Esophagus squamous epithelium (tissue), 5 donors: ENCODE data around the gene MLLT10. TPM values are rescaled to one million over a fixed set of nuclear protein-coding genes. Genes with fewer than 3 reads are reported as not detected.
A peak's percentile ranks its signal among the peaks of the same experiment; 100 is the strongest.

Source experiments
- DNase-seq: peaks from one replicate; lab custom pipeline; 2025; lab: John Stamatoyannopoulos, UW
- H3K27ac ChIP-seq, 4 donors: fragments of 200-600 bp; sonication (generic); one replicate each; pipeline ENCODE4 v1.5.1; 2016 to 2019; ENCODE audit warnings: mild to moderate bottlenecking in 1 of 4
- H3K27me3 ChIP-seq, 4 donors: fragments of 200-600 bp; sonication (generic); 1 replicate in 3 of 4; 2 replicates in 1 of 4; pipeline versions ENCODE4 v1.5.1 to v1.6.0; 2017 to 2021; ENCODE audit warnings: antibody characterized with exemption in 1 of 4
- H3K36me3 ChIP-seq, 3 donors: fragments of 200-600 bp; sonication (generic); one replicate each; pipeline ENCODE4 v1.5.1; 2016 to 2019
- H3K4me1 ChIP-seq, 3 donors: fragments of 200-600 bp; sonication (generic); one replicate each; pipeline ENCODE4 v1.5.1; 2017 to 2019
- H3K4me3 ChIP-seq, 4 donors: fragments of 200-600 bp; sonication (generic); 1 replicate in 3 of 4; 2 replicates in 1 of 4; pipeline ENCODE4 v1.5.1; 2016 to 2019; ENCODE audit warnings: mild to moderate bottlenecking in 2 of 4, moderate library complexity in 1 of 4
- H3K9me3 ChIP-seq, 3 donors: fragments of 200-600 bp; sonication (generic); one replicate each; pipeline ENCODE4 v1.5.1; 2016 to 2019
- POLR2A ChIP-seq, 4 donors: fragments of 450-650 bp; IDR thresholded peaks; one replicate each; pipeline ENCODE4 v1.6.1; 2017; ENCODE audit warnings: antibody characterized with exemption in 4 of 4, mild to moderate bottlenecking in 4 of 4, moderate library complexity in 3 of 4
- WGBS, 2 donors: methylation state at CpG; one replicate each; pipeline ENCODE4 v1.1.5; 2018; 5-methylcytosine and 5-hydroxymethylcytosine counted together
- intact Hi-C: fragments of 100-400 bp; cut with DNase I; formaldehyde crosslinking; loops from one replicate; pipeline ENCODE4 v1.15.0; 2022
- total RNA-seq, 4 donors: library from RNA; depleted of rRNA; stranded (reverse); fragments of >200 nt; gene quantifications; one replicate each; pipeline ENCODE4 v1.1.0, GENCODE V29; 2016
- TF ChIP-seq, protein P1 (sequence below), 6 experiments: fragments of 450-650 bp in 4 of 6; fragments of 200-600 bp in 2 of 6; sonication (generic) in 2 of 6; IDR thresholded peaks; one replicate each; pipeline ENCODE4 v1.5.1; 2016 to 2019; ENCODE audit warnings: antibody characterized with exemption in 6 of 6, mild to moderate bottlenecking in 4 of 6, moderate library complexity in 4 of 6
- donor health status: DM: yes; HTN: yes; CAD: no.

The MLLT10 gene
- total RNA-seq, 4 donors from 2014 or later, result 22.7 to 49.6 (median 32.4) TPM

DNA sequence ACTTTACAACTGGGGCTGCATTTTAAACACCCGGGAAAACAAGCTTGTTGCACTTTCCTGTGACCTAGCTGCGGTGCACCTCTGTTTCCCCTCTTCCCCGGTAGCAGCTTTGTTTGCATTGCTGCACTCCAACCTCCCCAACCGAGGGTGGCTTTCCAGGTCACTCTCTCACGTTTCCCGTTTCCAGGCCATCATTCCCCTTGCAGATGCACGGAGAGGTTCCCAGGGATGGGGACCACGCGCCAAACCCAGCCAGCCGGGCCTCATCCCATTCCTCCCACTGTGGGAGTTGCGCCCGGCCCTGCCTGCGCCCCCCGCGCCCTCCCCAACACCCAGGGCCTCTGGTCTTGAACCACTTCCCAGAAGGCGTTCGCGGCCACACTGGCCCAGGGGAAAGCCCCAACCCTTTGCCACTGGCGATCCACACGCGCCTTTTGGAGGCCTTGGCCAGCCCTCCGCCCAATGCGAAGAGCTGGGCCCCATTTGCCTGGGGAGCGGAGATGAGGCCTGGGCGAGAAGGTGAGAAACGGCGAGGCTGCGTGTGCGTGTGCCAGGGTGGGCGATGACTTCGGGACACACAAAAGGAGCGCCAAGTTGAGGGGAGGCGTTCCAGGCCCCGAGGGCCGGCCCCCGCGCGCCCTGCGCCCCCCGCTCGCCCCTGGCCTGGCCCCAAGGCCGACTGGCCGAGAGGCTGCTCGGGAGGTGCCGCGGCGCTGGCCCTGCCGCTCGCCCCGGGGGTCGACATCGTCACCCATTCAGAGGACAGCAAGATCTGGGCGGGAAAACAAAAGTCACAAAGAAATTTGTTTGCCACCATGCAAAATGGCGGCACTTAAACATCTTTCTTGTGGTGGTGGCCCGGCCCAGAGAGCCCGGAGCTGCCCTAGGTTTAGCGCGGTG is 24.4 kb upstream of the MLLT10 start:
- H3K36me3 ChIP-seq, result no peaks in the 10 kb centered on the region
- intact Hi-C loops, result loop anchor here (10.0 kb wide), 1 partner anchor 725 kb away; no protein-coding TSS in a partner anchor
- peak overlapping the region; percentile 21 to 57 (median 49) for H3K4me3 ChIP-seq
- peaks cover 0 to 37% (median 0%) of the 10 kb centered on the region in 3 donors for H3K4me1 ChIP-seq
- DNase-seq, result no peak
- H3K9me3 ChIP-seq, result no peaks in the 10 kb centered on the region
- H3K27me3 ChIP-seq, result peaks cover 0 to 9% (median 0%) of the 10 kb centered on the region in 4 donors
- peak overlapping the region; percentile 39 to 71 (median 61) for H3K27ac ChIP-seq
- 72 to 73% methylated on average over 10 to 14 of the region's 58 CpGs for WGBS, 2 donors
- TF ChIP-seq, protein P1, sequence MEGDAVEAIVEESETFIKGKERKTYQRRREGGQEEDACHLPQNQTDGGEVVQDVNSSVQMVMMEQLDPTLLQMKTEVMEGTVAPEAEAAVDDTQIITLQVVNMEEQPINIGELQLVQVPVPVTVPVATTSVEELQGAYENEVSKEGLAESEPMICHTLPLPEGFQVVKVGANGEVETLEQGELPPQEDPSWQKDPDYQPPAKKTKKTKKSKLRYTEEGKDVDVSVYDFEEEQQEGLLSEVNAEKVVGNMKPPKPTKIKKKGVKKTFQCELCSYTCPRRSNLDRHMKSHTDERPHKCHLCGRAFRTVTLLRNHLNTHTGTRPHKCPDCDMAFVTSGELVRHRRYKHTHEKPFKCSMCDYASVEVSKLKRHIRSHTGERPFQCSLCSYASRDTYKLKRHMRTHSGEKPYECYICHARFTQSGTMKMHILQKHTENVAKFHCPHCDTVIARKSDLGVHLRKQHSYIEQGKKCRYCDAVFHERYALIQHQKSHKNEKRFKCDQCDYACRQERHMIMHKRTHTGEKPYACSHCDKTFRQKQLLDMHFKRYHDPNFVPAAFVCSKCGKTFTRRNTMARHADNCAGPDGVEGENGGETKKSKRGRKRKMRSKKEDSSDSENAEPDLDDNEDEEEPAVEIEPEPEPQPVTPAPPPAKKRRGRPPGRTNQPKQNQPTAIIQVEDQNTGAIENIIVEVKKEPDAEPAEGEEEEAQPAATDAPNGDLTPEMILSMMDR (IDR thresholded peaks at IDR 0.05), result no peak
- no peak for TF ChIP-seq POLR2A (IDR thresholded peaks at IDR 0.05)

GRCh38 chr10:21510241-21511094 is 23.6 kb upstream of the MLLT10 start:
- 65 to 75% methylated on average over 9 to 16 of the region's 39 CpGs for WGBS, 2 donors
- H3K4me1 ChIP-seq, result peaks cover 0 to 45% (median 2%) of the 10 kb centered on the region in 3 donors
- peak overlapping the region; percentile 21 to 57 (median 49) for H3K4me3 ChIP-seq
- intact Hi-C loops, result loop anchor here (10.0 kb wide), 1 partner anchor 724 kb away; no protein-coding TSS in a partner anchor
- TF ChIP-seq, protein P1 (IDR thresholded peaks at IDR 0.05), result no peak
- TF ChIP-seq POLR2A (IDR thresholded peaks at IDR 0.05), result no peak
- H3K36me3 ChIP-seq, result no peaks in the 10 kb centered on the region
- H3K27ac ChIP-seq, result peak overlapping the region; percentile 39 to 71 (median 61)
- H3K27me3 ChIP-seq, result peaks cover 0 to 15% (median 0%) of the 10 kb centered on the region in 4 donors
- DNase-seq, result no peak
- no peaks in the 10 kb centered on the region for H3K9me3 ChIP-seq

GRCh38 chr10:21511095-21511570 is 22.9 kb upstream of the MLLT10 start:
- WGBS, 2 donors, result 80 to 89% methylated on average over 2 of the region's 2 CpGs
- Histone ChIP-seq H3K4me1 (peaks cover 4 to 52% (median 9%) of the 10 kb centered on the region in 3 donors), H3K27me3 (peaks cover 0 to 21% (median 0%) of the 10 kb centered on the region in 4 donors), H3K27ac (no peak overlapping the region), H3K9me3 (no peaks in the 10 kb centered on the region), H3K4me3 (no peak overlapping the region), H3K36me3 (no peaks in the 10 kb centered on the region)
- intact Hi-C loops, result loop anchor here (10.0 kb wide), 1 partner anchor 724 kb away; no protein-coding TSS in a partner anchor
- TF ChIP-seq POLR2A (IDR thresholded peaks at IDR 0.05), result no peak
- no peak for DNase-seq

- H3K4me3 ChIP-seq, result no peak overlapping the region
- WGBS, 2 donors, result 86 to 93% methylated on average over 3 of the region's 3 CpGs
- H3K27me3 ChIP-seq, result peaks cover 0 to 23% (median 0%) of the 10 kb centered on the region in 4 donors
- H3K9me3 ChIP-seq, result no peaks in the 10 kb centered on the region
- no peak for DNase-seq
- H3K27ac ChIP-seq, result no peak overlapping the region
- TF ChIP-seq, protein P1 (IDR thresholded peaks at IDR 0.05), result no peak
- TF ChIP-seq POLR2A (IDR thresholded peaks at IDR 0.05), result no peak
- H3K36me3 ChIP-seq, result no peaks in the 10 kb centered on the region
- intact Hi-C loops, result loop anchor here (10.0 kb wide), 1 partner anchor 723 kb away; no protein-coding TSS in a partner anchor
- peaks cover 4 to 56% (median 12%) of the 10 kb centered on the region in 3 donors for H3K4me1 ChIP-seq
These were observed 22.0 kb upstream of the MLLT10 start for GRCh38 chr10:21511946-21512572.
